Measurements from ENCODE around the gene DCX. TPM values are rescaled to one million over a fixed set of nuclear protein-coding genes. Genes with fewer than 3 reads are reported as not detected.

Gene DCX
- total and polyA plus RNA-seq, 8 donors: 0.13 to 0.33 (median 0.15) TPM; not detected in 2

GRCh38 chrX:111363741-111364140 lies 48.3 kb downstream of the DCX start:
- TF ChIP-seq CTCF (IDR thresholded peaks at IDR 0.05): no peak
- DNase-seq (no peak), ATAC-seq (no peak)
- no peaks in the 10 kb centered on the region for H3K36me3 ChIP-seq
- peaks cover 0 to 3% of the 10 kb centered on the region in 2 donors for H3K27me3 ChIP-seq
- H3K9me3 ChIP-seq: no peaks in the 10 kb centered on the region
- no peak overlapping the region for H3K4me3 ChIP-seq
- H3K4me1 ChIP-seq: no peaks in the 10 kb centered on the region
- intact Hi-C loops (cut with DNase I): no loop called here
- H3K27ac ChIP-seq: no peak overlapping the region

DNA sequence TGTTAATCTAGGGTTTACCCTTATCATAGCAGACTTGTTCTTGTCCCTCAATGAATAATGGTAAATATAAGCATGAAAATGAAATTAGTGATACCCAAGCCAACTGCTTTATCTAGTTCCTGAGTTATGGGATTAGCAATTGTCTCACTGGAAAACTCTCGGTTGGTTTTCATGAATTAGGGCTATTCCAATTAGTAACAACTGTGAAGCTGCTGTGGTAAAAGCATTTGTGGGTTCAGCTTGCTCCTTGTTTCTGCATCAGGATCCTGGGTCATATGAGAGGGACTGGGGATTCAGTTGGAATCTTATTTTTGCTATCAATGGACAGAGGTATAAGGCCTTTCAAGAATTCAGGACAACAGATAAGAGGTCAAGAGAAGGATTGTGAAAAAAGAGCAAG lies 50.2 kb downstream of the DCX start:
- H3K36me3 ChIP-seq: no peaks in the 10 kb centered on the region
- H3K4me1 ChIP-seq: no peaks in the 10 kb centered on the region
- DNase-seq (no peak), ATAC-seq (no peak)
- no peak for TF ChIP-seq CTCF (IDR thresholded peaks at IDR 0.05)
- H3K4me3 ChIP-seq: no peak overlapping the region
- intact Hi-C loops (cut with DNase I): no loop called here
- H3K9me3 ChIP-seq: no peaks in the 10 kb centered on the region
- H3K27ac ChIP-seq: no peak overlapping the region
- H3K27me3 ChIP-seq: peaks cover 0 to 3% of the 10 kb centered on the region in 2 donors

DNA sequence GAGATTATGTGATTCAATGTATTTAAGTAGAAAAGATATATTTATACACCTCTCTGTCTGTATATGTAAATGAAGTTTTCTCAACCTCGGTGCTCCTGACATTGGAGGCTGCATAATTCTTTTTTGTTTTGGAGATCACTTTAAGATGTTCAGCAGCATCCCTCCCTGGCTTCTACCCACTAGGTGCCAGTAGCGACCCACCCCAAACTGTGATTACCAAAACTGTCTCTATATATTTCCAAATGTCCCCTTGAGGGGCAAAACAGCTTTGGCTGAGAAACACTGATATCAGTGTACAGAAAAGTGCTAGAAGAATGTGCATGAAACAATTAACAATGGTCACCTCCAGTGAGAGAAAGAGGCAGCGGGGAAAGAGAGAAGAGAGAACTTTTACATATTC lies 51.2 kb downstream of the DCX start:
- no peaks in the 10 kb centered on the region for H3K9me3 ChIP-seq
- no peak for ATAC-seq
- H3K4me1 ChIP-seq: no peaks in the 10 kb centered on the region
- intact Hi-C loops (cut with DNase I): no loop called here
- H3K36me3 ChIP-seq: no peaks in the 10 kb centered on the region
- DNase-seq: no peak
- H3K27me3 ChIP-seq: peaks cover 0 to 3% of the 10 kb centered on the region in 2 donors
- TF ChIP-seq CTCF (IDR thresholded peaks at IDR 0.05): no peak
- no peak overlapping the region for H3K4me3 ChIP-seq
- H3K27ac ChIP-seq: no peak overlapping the region

DNA sequence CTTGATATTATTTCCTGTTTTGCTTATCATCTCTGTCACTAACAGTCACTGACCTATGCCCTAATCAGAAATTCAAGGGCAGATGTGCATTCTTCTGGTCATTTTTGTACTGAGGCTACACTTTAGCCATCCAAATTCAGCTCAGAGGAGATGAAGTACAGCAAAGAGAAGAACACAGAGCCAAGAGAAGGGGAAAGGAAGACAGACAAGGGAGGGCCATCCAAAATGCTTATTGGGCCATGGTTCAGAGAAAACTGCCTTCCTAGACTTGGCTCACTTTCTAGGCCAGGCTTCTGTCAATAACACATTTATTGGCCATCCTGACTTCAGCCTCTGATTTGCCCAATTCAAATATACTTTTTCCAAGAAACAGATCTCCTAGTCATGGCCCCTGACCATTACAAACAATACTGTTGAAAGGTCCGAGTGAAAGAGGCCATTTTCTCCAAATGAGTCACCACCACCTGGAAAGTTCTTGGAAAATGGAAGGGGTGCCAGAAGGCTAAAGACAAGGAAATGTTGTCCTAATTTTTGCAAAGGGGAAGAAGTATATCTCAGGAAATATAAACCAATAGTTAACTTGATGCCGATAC lies 56.4 kb downstream of the DCX start:
- H3K4me1 ChIP-seq: no peaks in the 10 kb centered on the region
- H3K4me3 ChIP-seq: no peak overlapping the region
- H3K27me3 ChIP-seq: peaks cover 0 to 7% of the 10 kb centered on the region in 2 donors
- H3K9me3 ChIP-seq: no peaks in the 10 kb centered on the region
- no peaks in the 10 kb centered on the region for H3K36me3 ChIP-seq
- ATAC-seq (no peak), DNase-seq (no peak)
- H3K27ac ChIP-seq: no peak overlapping the region
- TF ChIP-seq CTCF (IDR thresholded peaks at IDR 0.05): no peak
- intact Hi-C loops (cut with DNase I): no loop called here

- H3K4me1 ChIP-seq: no peaks in the 10 kb centered on the region
- DNase-seq: no peak
- no peak for TF ChIP-seq CTCF (IDR thresholded peaks at IDR 0.05)
- H3K36me3 ChIP-seq: no peaks in the 10 kb centered on the region
- intact Hi-C loops (cut with DNase I): no loop called here
- peaks cover 0 to 4% of the 10 kb centered on the region in 2 donors for H3K27me3 ChIP-seq
- H3K9me3 ChIP-seq: no peaks in the 10 kb centered on the region
- no peak for ATAC-seq
- H3K4me3 ChIP-seq: no peak overlapping the region
- H3K27ac ChIP-seq: no peak overlapping the region
These were observed 57.5 kb downstream of the DCX start for GRCh38 chrX:111354496-111354895.

Data from left lung (tissue), 10 donors.